OCI-LY1 (cell line): ENCODE results near the gene LENG1.
A peak's percentile ranks its signal among the peaks of the same experiment; 100 is the strongest.

Source experiments
- H2AFZ ChIP-seq: fragments of 200-600 bp; sonication (generic), shearing (Covaris generic); 2 replicates; pipeline ENCODE4 v1.6.0; 2014; ENCODE audit warnings: antibody characterized with exemption, mild to moderate bottlenecking, low read length
- H3F3A ChIP-seq: fragments of 200-600 bp; sonication (generic), shearing (Covaris generic); 2 replicates; pipeline ENCODE4 v1.6.0; 2014; ENCODE audit warnings: mild to moderate bottlenecking, antibody characterized with exemption, low read length, moderate library complexity; ENCODE audit not compliant: insufficient read depth
- H3K27ac ChIP-seq: fragments of 200-600 bp; sonication (generic); 2 replicates; pipeline ENCODE4 v1.5.1; 2014; ENCODE audit warnings: low read length, mixed run types, mild to moderate bottlenecking, low read depth; ENCODE audit not compliant: poor library complexity, severe bottlenecking
- H3K27me3 ChIP-seq: fragments of 200-600 bp; sonication (generic); 2 replicates; pipeline ENCODE4 v1.6.0; 2014; ENCODE audit warnings: antibody characterized with exemption, mild to moderate bottlenecking, low read length, moderate library complexity; ENCODE audit not compliant: insufficient read depth
- H3K36me3 ChIP-seq: fragments of 200-600 bp; sonication (generic); 2 replicates; pipeline ENCODE4 v1.6.1; 2014; ENCODE audit warnings: mild to moderate bottlenecking, antibody characterized with exemption, low read length, moderate library complexity, mixed read lengths; ENCODE audit not compliant: insufficient read depth
- H3K4me1 ChIP-seq: fragments of 200-600 bp; sonication (generic); 2 replicates; pipeline ENCODE4 v1.5.1; 2014; ENCODE audit warnings: mild to moderate bottlenecking, low read length, moderate library complexity; ENCODE audit not compliant: insufficient read depth, severe bottlenecking
- H3K4me2 ChIP-seq: fragments of 200-600 bp; sonication (generic), shearing (Covaris generic); 2 replicates; pipeline ENCODE4 v1.6.1; 2014; ENCODE audit warnings: low read length
- H3K4me3 ChIP-seq: fragments of 200-600 bp; sonication (generic); 2 replicates; pipeline ENCODE4 v1.5.1; 2014; ENCODE audit warnings: low read length, low read depth, mild to moderate bottlenecking, mixed read lengths; ENCODE audit not compliant: poor library complexity, severe bottlenecking
- H3K79me2 ChIP-seq: fragments of 200-600 bp; shearing (Covaris generic); 2 replicates; pipeline ENCODE4 v1.6.1; 2016; ENCODE audit warnings: mixed run types, low read length, mixed read lengths; ENCODE audit not compliant: insufficient read depth
- H3K9ac ChIP-seq: fragments of 200-600 bp; sonication (generic), shearing (Covaris generic); 2 replicates; pipeline ENCODE4 v1.6.1; 2014; ENCODE audit warnings: mild to moderate bottlenecking, low read length, mixed read lengths
- H3K9me2 ChIP-seq: fragments of 200-600 bp; sonication (generic), shearing (Covaris generic); 2 replicates; pipeline ENCODE4 v1.6.1; 2014; ENCODE audit warnings: low read depth, mild to moderate bottlenecking, low read length, mixed read lengths
- H3K9me3 ChIP-seq: fragments of 200-600 bp; shearing (Covaris generic); 2 replicates; pipeline ENCODE4 v1.6.1; 2014; ENCODE audit warnings: low read length, mixed read lengths
- H4K20me1 ChIP-seq: fragments of 200-600 bp; sonication (generic), shearing (Covaris generic); 2 replicates; pipeline ENCODE4 v1.6.0; 2016; ENCODE audit warnings: mild to moderate bottlenecking, low read length; ENCODE audit not compliant: insufficient read depth
- CTCF ChIP-seq: fragments of 200-600 bp; sonication (generic), shearing (Covaris generic); IDR thresholded peaks from 2 replicates; pipeline ENCODE4 v1.5.1; 2017; ENCODE audit warnings: mild to moderate bottlenecking, antibody characterized with exemption, low read length, moderate library complexity, mixed read lengths
- EZH2 ChIP-seq: fragments of 200-600 bp; sonication (generic), shearing (Covaris generic); IDR thresholded peaks from 2 replicates; pipeline ENCODE4 v1.8.0; 2017; ENCODE audit warnings: borderline replicate concordance, mixed run types, mild to moderate bottlenecking, antibody characterized with exemption, low read length, moderate library complexity, mixed read lengths

The LENG1 gene

GRCh38 chr19:54191811-54192453, 32.4 kb upstream of the LENG1 start:
- H3K79me2 ChIP-seq = no peaks in the 10 kb centered on the region
- peak overlapping the region; percentile 82 for H3K4me3 ChIP-seq
- H3K27ac ChIP-seq = no peak overlapping the region

DNA sequence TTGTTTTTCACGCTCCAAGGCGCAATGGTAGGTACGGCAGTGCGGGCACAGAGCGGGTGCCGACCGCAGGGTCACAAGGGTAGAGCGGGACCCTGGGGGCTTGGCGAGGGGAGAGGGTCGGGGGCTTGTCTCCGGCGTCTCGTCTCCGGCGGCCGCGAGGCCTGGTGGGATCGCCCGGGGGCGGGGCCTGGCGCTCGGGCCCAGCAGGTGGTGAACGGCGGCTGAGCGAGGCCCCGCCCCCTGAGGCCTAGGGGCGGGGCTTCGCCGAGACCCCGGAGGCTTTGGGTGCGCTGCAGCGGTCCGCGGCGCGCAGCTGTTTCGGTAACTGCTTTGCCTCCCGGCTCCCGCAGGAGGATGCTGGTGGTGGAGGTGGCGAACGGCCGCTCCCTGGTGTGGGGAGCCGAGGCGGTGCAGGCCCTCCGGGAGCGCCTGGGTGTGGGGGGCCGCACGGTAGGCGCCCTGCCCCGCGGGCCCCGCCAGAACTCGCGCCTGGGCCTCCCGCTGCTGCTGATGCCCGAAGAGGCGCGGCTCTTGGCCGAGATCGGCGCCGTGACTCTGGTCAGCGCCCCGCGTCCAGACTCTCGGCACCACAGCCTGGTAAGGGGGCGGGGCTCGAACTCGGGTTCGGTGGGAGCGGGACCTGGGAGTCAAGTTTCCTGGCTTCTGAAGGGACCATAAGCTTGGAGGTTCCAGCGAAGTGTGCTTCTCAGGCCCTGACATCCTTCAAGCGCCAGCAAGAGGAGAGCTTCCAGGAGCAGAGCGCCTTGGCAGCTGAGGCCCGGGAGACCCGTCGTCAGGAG, 31.7 kb upstream of the LENG1 start, which contains the start of gene TSEN34:
Gene TSEN34, plus strand, starts transcription at position 298 of the 800 bp plus-strand sequence. Its CDS starts 57 bp downstream, at position 355.
- TF ChIP-seq EZH2 = no peak
- no peak for TF ChIP-seq CTCF
- Histone ChIP-seq H3K36me3 (peaks cover 16% of the 10 kb centered on the region; the same call in 1 of the 2 replicates), H3K27ac (peak within 1 kb of the TSS; percentile 92), H3K27me3 (no peaks in the 10 kb centered on the region), H3K9me2 (no peaks in the 10 kb centered on the region), H3K9ac (peak within 1 kb of the TSS; percentile 80), H3F3A (no peaks in the 10 kb centered on the region), H3K4me3 (peak within 1 kb of the TSS; percentile 82), H3K79me2 (no peaks in the 10 kb centered on the region), H3K4me1 (peaks cover 21% of the 10 kb centered on the region), H4K20me1 (no peaks in the 10 kb centered on the region), H3K9me3 (no peaks in the 10 kb centered on the region), H3K4me2 (peak within 1 kb of the TSS; percentile 93), H2AFZ (no peak within 1 kb of the TSS)

More at GRCh38 chr19:54191811-54192453, 32.4 kb upstream of the LENG1 start:
- H3K27me3 ChIP-seq = no peaks in the 10 kb centered on the region
- no peaks in the 10 kb centered on the region for H3F3A ChIP-seq
- H3K9ac ChIP-seq = peak overlapping the region; percentile 80
- peak overlapping the region; percentile 93 for H3K4me2 ChIP-seq
- no peaks in the 10 kb centered on the region for H3K9me3 ChIP-seq
- peaks cover 21% of the 10 kb centered on the region for H3K4me1 ChIP-seq
- TF ChIP-seq CTCF (no peak), EZH2 (no peak)
- no peaks in the 10 kb centered on the region for H4K20me1 ChIP-seq
- H3K36me3 ChIP-seq = peaks cover 16% of the 10 kb centered on the region; the same call in 1 of the 2 replicates
- no peak overlapping the region for H2AFZ ChIP-seq
- no peaks in the 10 kb centered on the region for H3K9me2 ChIP-seq

DNA sequence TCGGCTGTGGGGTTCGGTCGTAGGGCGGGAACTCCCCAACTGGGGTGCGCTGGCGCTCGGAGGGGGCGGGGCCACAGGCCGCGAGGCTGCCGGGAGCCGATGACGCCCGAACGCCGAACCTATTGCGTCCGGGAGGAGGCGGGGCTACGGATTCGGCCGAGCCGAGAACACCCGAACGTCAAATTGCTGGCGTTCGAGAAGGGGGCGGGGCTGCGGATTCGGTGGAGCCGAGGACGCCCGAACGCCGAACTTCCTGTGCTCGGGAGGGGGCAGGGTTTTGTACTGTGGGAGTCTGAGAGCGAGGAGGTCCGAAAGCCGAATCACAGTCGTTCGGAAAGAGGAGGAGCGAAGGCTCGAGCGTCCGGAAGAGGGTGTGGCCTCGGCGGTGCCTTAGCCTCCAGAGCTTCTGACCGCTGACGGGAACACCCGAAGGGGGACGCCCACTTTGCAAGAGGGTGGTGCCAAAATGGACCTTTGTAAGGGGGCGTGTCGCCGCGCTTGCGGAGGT, 31.0 kb upstream of the LENG1 start:
- H3K27me3 ChIP-seq = no peaks in the 10 kb centered on the region
- no peaks in the 10 kb centered on the region for H3K9me2 ChIP-seq
- H3K4me2 ChIP-seq = peak overlapping the region; percentile 93
- H3K4me1 ChIP-seq = peaks cover 21% of the 10 kb centered on the region
- H3K79me2 ChIP-seq = no peaks in the 10 kb centered on the region
- H3K27ac ChIP-seq = peak overlapping the region; percentile 92
- no peaks in the 10 kb centered on the region for H3K9me3 ChIP-seq
- H3K4me3 ChIP-seq = peak overlapping the region; percentile 82
- peaks cover 16% of the 10 kb centered on the region; the same call in 1 of the 2 replicates for H3K36me3 ChIP-seq
- no peaks in the 10 kb centered on the region for H4K20me1 ChIP-seq
- no peak overlapping the region for H2AFZ ChIP-seq
- H3F3A ChIP-seq = no peaks in the 10 kb centered on the region
- TF ChIP-seq CTCF (no peak), EZH2 (no peak)
- peak overlapping the region; percentile 80 for H3K9ac ChIP-seq
